Natural killer cell (primary cell): ENCODE results near the gene PIP5K1B. TPM values are rescaled to one million over a fixed set of nuclear protein-coding genes. Genes with fewer than 3 reads are reported as not detected.

Source experiments
- ATAC-seq, 3 donors: fragments of 150-1000 bp in 2 of 3; fragments of 200-7000 bp in 1 of 3; cut with Tn5 transposase; 1 replicate in 1 of 3; 2 replicates in 2 of 3; pipeline ENCODE4 v1.10.0; 2021; ENCODE audit warnings: mild to moderate bottlenecking in 2 of 3, moderate library complexity in 2 of 3
- DNase-seq, 2 donors: peaks; one replicate each; pipeline versions ENCODE4 v3.0.0 to v3.0.0-alpha.2; 2013 to 2021; ENCODE audit warnings: mixed read lengths in 1 of 2
- H3K27ac ChIP-seq: one replicate; pipeline ENCODE4 v1.5.1; 2013; ENCODE audit warnings: mild to moderate bottlenecking, low read length
- H3K27me3 ChIP-seq: one replicate; pipeline ENCODE4 v1.6.1; 2013; ENCODE audit warnings: low read length; ENCODE audit not compliant: control insufficient read depth, insufficient read depth
- H3K36me3 ChIP-seq: one replicate; pipeline ENCODE4 v1.6.1; 2013; ENCODE audit warnings: low read length; ENCODE audit not compliant: control insufficient read depth, insufficient read depth
- H3K4me1 ChIP-seq: one replicate; pipeline ENCODE4 v1.6.1; 2013; ENCODE audit warnings: low read length; ENCODE audit not compliant: control insufficient read depth, insufficient read depth
- H3K4me3 ChIP-seq: one replicate; pipeline ENCODE4 v1.5.1; 2013; ENCODE audit warnings: low read length
- H3K9me3 ChIP-seq: one replicate; pipeline ENCODE4 v1.6.1; 2013; ENCODE audit warnings: low read length; ENCODE audit not compliant: control insufficient read depth, insufficient read depth
- H3K27ac Mint-ChIP-seq, 2 donors: one replicate each; pipeline ENCODE4 v1.8.0; 2022; ENCODE audit warnings: mild to moderate bottlenecking in 2 of 2, mixed read lengths in 2 of 2, moderate library complexity in 1 of 2
- H3K27me3 Mint-ChIP-seq, 2 donors: one replicate each; pipeline ENCODE4 v1.8.0; 2022; ENCODE audit warnings: low read depth in 2 of 2, mixed read lengths in 2 of 2
- H3K36me3 Mint-ChIP-seq: one replicate; pipeline ENCODE4 v1.8.0; 2022; ENCODE audit warnings: mixed read lengths
- H3K4me1 Mint-ChIP-seq, 2 donors: one replicate each; pipeline ENCODE4 v1.8.0; 2022; ENCODE audit warnings: mixed read lengths in 2 of 2
- H3K4me3 Mint-ChIP-seq: one replicate; pipeline ENCODE4 v1.8.0; 2022; ENCODE audit warnings: mild to moderate bottlenecking, moderate library complexity, mixed read lengths
- H3K9me3 Mint-ChIP-seq, 2 donors: one replicate each; pipeline ENCODE4 v1.8.0; 2022; ENCODE audit warnings: mixed read lengths in 2 of 2
- CTCF ChIP-seq: fragments of 200-600 bp; IDR thresholded peaks from one replicate; pipeline ENCODE4 v1.8.0; 2022; ENCODE audit warnings: antibody characterized with exemption
- WGBS: methylation state at CpG from one replicate; pipeline ENCODE4 v1.1.7; 2013; ENCODE audit warnings: missing lambda C conversion rate; ENCODE audit not compliant: insufficient coverage; 5-methylcytosine and 5-hydroxymethylcytosine counted together
- intact Hi-C: fragments of 100-400 bp; cut with micrococcal nuclease; formaldehyde crosslinking; loops from one replicate; pipeline ENCODE4 v1.14.2; 2022
- total RNA-seq, 4 donors: library from RNA; stranded (reverse); fragments of 120-200 nt in 1 of 4; gene quantifications; one replicate each; pipeline versions ENCODE4 v1.2.3 to v1.2.4, GENCODE V29; 2013 to 2022

The PIP5K1B gene
- total RNA-seq, 3 donors from 2014 or later (not counting 1 experiment from before 2014, with no cell fraction given): 0.73 to 3.4 (median 1.3) TPM

- WGBS: 85% methylated on average over 5 of the region's 5 CpGs
- H3K27ac Mint-ChIP-seq: no peak overlapping the region
- ATAC-seq: no peak
- peaks cover 6 to 21% of the 10 kb centered on the region in 2 donors for H3K27me3 Mint-ChIP-seq
- H3K9me3 ChIP-seq: no peaks in the 10 kb centered on the region
- no peaks in the 10 kb centered on the region for H3K9me3 Mint-ChIP-seq
- no peak overlapping the region for H3K27ac ChIP-seq
- TF ChIP-seq CTCF: no peak
- no peaks in the 10 kb centered on the region for H3K36me3 Mint-ChIP-seq
- DNase-seq: no peak
- no peaks in the 10 kb centered on the region for H3K36me3 ChIP-seq
- intact Hi-C loops: no loop called here
- no peak overlapping the region for H3K4me3 ChIP-seq
- no peaks in the 10 kb centered on the region for H3K4me1 ChIP-seq
- no peaks in the 10 kb centered on the region for H3K27me3 ChIP-seq
- H3K4me1 Mint-ChIP-seq: no peaks in the 10 kb centered on the region
- H3K4me3 Mint-ChIP-seq: no peak overlapping the region
These were observed 64.8 kb downstream of the PIP5K1B start for GRCh38 chr9:68769852-68770251.

GRCh38 chr9:68771376-68771775 lies 66.3 kb downstream of the PIP5K1B start:
- no peaks in the 10 kb centered on the region for H3K4me1 Mint-ChIP-seq
- ATAC-seq (no peak), DNase-seq (no peak)
- Histone ChIP-seq H3K4me3 (no peak overlapping the region), H3K4me1 (no peaks in the 10 kb centered on the region), H3K36me3 (no peaks in the 10 kb centered on the region), H3K9me3 (no peaks in the 10 kb centered on the region), H3K27ac (no peak overlapping the region), H3K27me3 (no peaks in the 10 kb centered on the region)
- TF ChIP-seq CTCF: no peak
- H3K9me3 Mint-ChIP-seq: no peaks in the 10 kb centered on the region
- WGBS: no CpG with 5 or more reads among the region's 1 CpG
- peaks cover 9 to 26% of the 10 kb centered on the region in 2 donors for H3K27me3 Mint-ChIP-seq
- intact Hi-C loops: no loop called here
- H3K27ac Mint-ChIP-seq: no peak overlapping the region
- H3K4me3 Mint-ChIP-seq: no peak overlapping the region
- no peaks in the 10 kb centered on the region for H3K36me3 Mint-ChIP-seq

DNA sequence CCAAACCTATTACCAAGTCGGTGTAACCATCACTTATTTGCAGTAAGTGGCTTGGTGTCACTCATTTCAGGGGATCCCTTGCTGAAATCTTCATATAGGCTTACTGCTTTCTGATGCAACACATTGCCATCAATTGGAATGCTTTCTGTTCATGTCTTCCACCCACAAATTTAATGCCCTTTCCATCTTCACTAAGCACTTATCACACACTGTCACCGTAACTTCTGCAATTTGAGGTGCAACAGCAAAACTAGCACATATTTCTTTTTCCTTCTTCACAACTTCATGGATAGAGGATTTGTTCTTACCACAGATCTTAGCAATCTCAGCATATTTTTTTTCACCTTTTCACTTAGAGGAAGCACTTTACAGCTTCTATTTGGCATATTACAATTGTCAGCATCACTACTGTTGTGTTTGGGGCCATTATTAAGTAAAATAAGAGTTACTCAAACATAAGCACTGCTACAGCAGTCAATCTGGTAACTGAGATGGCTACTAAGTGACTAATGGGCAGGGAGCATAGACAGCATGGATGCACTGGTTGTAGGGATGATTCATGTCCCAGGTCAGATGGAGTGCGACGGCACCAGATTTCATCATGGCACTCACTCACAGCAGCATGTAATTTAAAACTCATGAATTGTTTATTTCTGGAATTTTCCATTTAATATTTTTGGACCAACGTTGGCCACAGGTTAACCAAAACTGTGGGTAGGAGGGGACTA lies 70.1 kb downstream of the PIP5K1B start:
- Histone ChIP-seq H3K4me1 (peaks cover 4% of the 10 kb centered on the region), H3K27ac (no peak overlapping the region), H3K4me3 (no peak overlapping the region), H3K9me3 (no peaks in the 10 kb centered on the region), H3K27me3 (no peaks in the 10 kb centered on the region), H3K36me3 (no peaks in the 10 kb centered on the region)
- WGBS: 89% methylated on average over 5 of the region's 5 CpGs
- DNase-seq (no peak), ATAC-seq (no peak)
- no peak for TF ChIP-seq CTCF
- H3K27ac Mint-ChIP-seq: no peak overlapping the region
- no peak overlapping the region for H3K4me3 Mint-ChIP-seq
- no peaks in the 10 kb centered on the region for H3K9me3 Mint-ChIP-seq
- H3K4me1 Mint-ChIP-seq: no peaks in the 10 kb centered on the region
- intact Hi-C loops: no loop called here
- peaks cover 7 to 26% of the 10 kb centered on the region in 2 donors for H3K27me3 Mint-ChIP-seq
- no peaks in the 10 kb centered on the region for H3K36me3 Mint-ChIP-seq
